Measurements from ENCODE around the gene RALGPS1.

GRCh38 chr9:127148014-127148413 is 233.4 kb downstream of the RALGPS1 start:
- TF ChIP-seq CTCF (IDR thresholded peaks at IDR 0.05; ENCODE audit: poor library complexity) (no peak), EZH2 (IDR thresholded peaks at IDR 0.05; ENCODE audit: borderline replicate concordance) (no peak)
